Measurements from ENCODE around the gene TNRC6B.

TNRC6B gene

GRCh38 chr22:40329466-40329865 is 151.7 kb downstream of the TNRC6B start:
- no peak for DNase-seq (ENCODE audit: low spot score)

- no peak for DNase-seq (ENCODE audit: low spot score)
Measured at GRCh38 chr22:40330086-40330485, 152.4 kb downstream of the TNRC6B start.

GRCh38 chr22:40330615-40331014 is 152.9 kb downstream of the TNRC6B start:
- no peak for DNase-seq (ENCODE audit: low spot score)

- DNase-seq (ENCODE audit: low spot score): no peak
Measured at GRCh38 chr22:40331706-40332105, 154.0 kb downstream of the TNRC6B start.

GRCh38 chr22:40332319-40332781 is 154.6 kb downstream of the TNRC6B start:
- no peak for DNase-seq (ENCODE audit: low spot score)

GRCh38 chr22:40334060-40334459 is 156.3 kb downstream of the TNRC6B start:
- no peak for DNase-seq (ENCODE audit: low spot score)

GRCh38 chr22:40334899-40335298 is 157.2 kb downstream of the TNRC6B start:
- DNase-seq (ENCODE audit: low spot score): no peak

- DNase-seq (ENCODE audit: low spot score): no peak
Measured at GRCh38 chr22:40335358-40335757, 157.6 kb downstream of the TNRC6B start.

- no peak for DNase-seq (ENCODE audit: low spot score)
Measured at GRCh38 chr22:40340044-40340443, 162.3 kb downstream of the TNRC6B start.

GRCh38 chr22:40341604-40342003 is 163.9 kb downstream of the TNRC6B start:
- DNase-seq (ENCODE audit: low spot score): no peak

GRCh38 chr22:40342521-40342920 is 164.8 kb downstream of the TNRC6B start:
- DNase-seq (ENCODE audit: low spot score): no peak

GRCh38 chr22:40345271-40345670 is 167.5 kb downstream of the TNRC6B start:
- DNase-seq (ENCODE audit: low spot score): no peak

- DNase-seq (ENCODE audit: low spot score): peak; percentile 24
Measured at GRCh38 chr22:40345815-40346184, 168.1 kb downstream of the TNRC6B start.

- peak; percentile 94 for DNase-seq (ENCODE audit: low spot score)
Measured at GRCh38 chr22:40346185-40347118, 168.7 kb downstream of the TNRC6B start, which contains the start of gene ADSL. Gene ADSL, plus strand, starts transcription at chr22:40346500. Its CDS starts 59 bp downstream, at chr22:40346559.

GRCh38 chr22:40347300-40347699 is 169.6 kb downstream of the TNRC6B start:
- no peak for DNase-seq (ENCODE audit: low spot score)

- DNase-seq (ENCODE audit: low spot score): peak; percentile 71
Measured at GRCh38 chr22:40348025-40348658, 170.4 kb downstream of the TNRC6B start.

GRCh38 chr22:40352763-40353162 is 175.0 kb downstream of the TNRC6B start:
- DNase-seq (ENCODE audit: low spot score): no peak

- DNase-seq (ENCODE audit: low spot score): no peak
Measured at GRCh38 chr22:40361100-40361499, 183.4 kb downstream of the TNRC6B start.

- DNase-seq (ENCODE audit: low spot score): peak; percentile 37
Measured at GRCh38 chr22:40363059-40363458, 185.3 kb downstream of the TNRC6B start.

GRCh38 chr22:40364431-40364830 is 186.7 kb downstream of the TNRC6B start:
- DNase-seq (ENCODE audit: low spot score): no peak

- DNase-seq (ENCODE audit: low spot score): no peak
Measured at GRCh38 chr22:40366068-40366467, 188.3 kb downstream of the TNRC6B start.

GRCh38 chr22:40367342-40367741 is 189.6 kb downstream of the TNRC6B start:
- no peak for DNase-seq (ENCODE audit: low spot score)

GRCh38 chr22:40368016-40368415 is 190.3 kb downstream of the TNRC6B start:
- no peak for DNase-seq (ENCODE audit: low spot score)

Data from hepatic stellate cell (primary cell).